Endodermal cell (in vitro differentiated cells): Measurements from ENCODE around the gene ADSL. TPM values are rescaled to one million over a fixed set of nuclear protein-coding genes. Genes with fewer than 3 reads are reported as not detected.

Experiments used
- DNase-seq: peaks from one replicate; pipeline ENCODE4 v3.0.0-alpha.2; 2017
- H3K27ac ChIP-seq: 2 replicates; pipeline ENCODE4 v1.5.1; 2013; ENCODE audit warnings: mild to moderate bottlenecking, low read depth, low read length, moderate library complexity
- H3K27me3 ChIP-seq: 2 replicates; pipeline ENCODE4 v1.6.1; 2013; ENCODE audit warnings: mild to moderate bottlenecking, low read length, moderate library complexity; ENCODE audit not compliant: insufficient read depth, control insufficient read depth, poor library complexity, severe bottlenecking
- H3K36me3 ChIP-seq: 2 replicates; pipeline ENCODE4 v1.7.0; 2013; ENCODE audit warnings: mild to moderate bottlenecking, low read length, moderate library complexity; ENCODE audit not compliant: control insufficient read depth, insufficient read depth
- H3K4me1 ChIP-seq: one replicate; pipeline ENCODE4 v1.7.0; 2013; ENCODE audit warnings: low read length; ENCODE audit not compliant: control insufficient read depth, insufficient read depth
- H3K4me3 ChIP-seq: 2 replicates; pipeline ENCODE4 v1.5.1; 2013; ENCODE audit warnings: mild to moderate bottlenecking, low read length, moderate library complexity
- H3K9ac ChIP-seq: 2 replicates; pipeline ENCODE4 v1.6.1; 2013; ENCODE audit warnings: mild to moderate bottlenecking, low read length, moderate library complexity; ENCODE audit not compliant: poor library complexity, severe bottlenecking; ENCODE audit errors: extremely low read depth
- H3K9me3 ChIP-seq: 2 replicates; pipeline ENCODE4 v1.6.1; 2013; ENCODE audit warnings: mild to moderate bottlenecking, low read length, moderate library complexity; ENCODE audit not compliant: control insufficient read depth
- H3K27ac Mint-ChIP-seq: 2 replicates; pipeline ENCODE4 v1.8.0; 2020; ENCODE audit warnings: mixed read lengths
- H3K27me3 Mint-ChIP-seq: 2 replicates; pipeline ENCODE4 v1.8.0; 2021; ENCODE audit warnings: mild to moderate bottlenecking, mixed read lengths; ENCODE audit not compliant: insufficient read depth
- H3K36me3 Mint-ChIP-seq: 2 replicates; pipeline ENCODE4 v1.8.0; 2020; ENCODE audit warnings: low read depth, mixed read lengths
- H3K4me1 Mint-ChIP-seq: 2 replicates; pipeline ENCODE4 v1.8.0; 2020; ENCODE audit warnings: mixed read lengths
- H3K4me3 Mint-ChIP-seq: 2 replicates; pipeline ENCODE4 v1.8.0; 2020; ENCODE audit warnings: mild to moderate bottlenecking, moderate library complexity, mixed read lengths
- H3K9me3 Mint-ChIP-seq: 2 replicates; pipeline ENCODE4 v1.8.0; 2020; ENCODE audit warnings: mild to moderate bottlenecking, mixed read lengths
- WGBS, 2 experiments: methylation state at CpG; one replicate each; pipeline versions ENCODE4 v1.1.5 to v1.1.7; 2013; ENCODE audit warnings: missing lambda C conversion rate in 2 of 2, mixed read lengths in 1 of 2; ENCODE audit not compliant: insufficient coverage in 1 of 2, insufficient read length in 1 of 2; 5-methylcytosine and 5-hydroxymethylcytosine counted together
- total RNA-seq, 2 donors: library from RNA; stranded (reverse); fragmentation: NEBNext Ultra II Directional in 1 of 2; extraction: Animal tissue kit (Norgen Biotek cat#: 25700) in 1 of 2; gene quantifications; 2 replicates in 1 of 2; 3 replicates in 1 of 2; pipeline ENCODE4 v1.2.1, GENCODE V29; 2021
- TF ChIP-seq, protein P1 (sequence below): fragments of 200-600 bp; sonication (generic); conservative IDR thresholded peaks from 2 replicates; pipeline ENCODE4 v1.5.0; 2021; ENCODE audit warnings: antibody characterized with exemption, mild to moderate bottlenecking

Gene ADSL
- total RNA-seq, 2 donors from 2014 or later, result 107 to 118 TPM

DNA sequence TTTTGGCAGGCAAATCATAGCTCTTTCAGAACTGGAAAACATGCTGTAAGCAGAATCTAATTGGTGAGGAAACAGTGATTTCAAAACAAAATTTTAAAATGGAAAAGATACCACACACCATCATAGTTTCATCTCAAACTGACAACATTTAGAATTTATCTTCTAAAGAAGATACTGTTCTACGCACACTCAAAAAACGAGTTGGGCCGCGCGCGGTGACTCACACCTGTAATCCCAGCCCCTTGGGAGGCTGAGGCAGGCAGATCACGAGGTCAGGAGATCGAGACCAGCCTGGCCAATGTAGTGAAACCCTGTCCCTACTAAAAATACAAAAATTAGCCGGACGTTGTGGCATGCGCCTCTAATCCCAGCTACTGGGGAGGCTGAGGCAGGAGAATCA is 44.2 kb upstream of the ADSL start:
- no peak overlapping the region for H3K4me3 Mint-ChIP-seq
- 95% methylated on average over 11 of the region's 11 CpGs for WGBS, 2 experiments
- H3K9ac ChIP-seq, result no peak overlapping the region
- no peak overlapping the region for H3K4me3 ChIP-seq
- no peaks in the 10 kb centered on the region for H3K9me3 ChIP-seq
- peaks cover 73% of the 10 kb centered on the region for H3K36me3 ChIP-seq
- H3K4me1 Mint-ChIP-seq, result no peaks in the 10 kb centered on the region
- no peaks in the 10 kb centered on the region for H3K27me3 Mint-ChIP-seq
- H3K27ac ChIP-seq, result no peak overlapping the region
- no peaks in the 10 kb centered on the region for H3K4me1 ChIP-seq
- H3K36me3 Mint-ChIP-seq, result peaks cover 55% of the 10 kb centered on the region
- no peaks in the 10 kb centered on the region for H3K27me3 ChIP-seq
- H3K9me3 Mint-ChIP-seq, result no peaks in the 10 kb centered on the region
- TF ChIP-seq, protein P1, sequence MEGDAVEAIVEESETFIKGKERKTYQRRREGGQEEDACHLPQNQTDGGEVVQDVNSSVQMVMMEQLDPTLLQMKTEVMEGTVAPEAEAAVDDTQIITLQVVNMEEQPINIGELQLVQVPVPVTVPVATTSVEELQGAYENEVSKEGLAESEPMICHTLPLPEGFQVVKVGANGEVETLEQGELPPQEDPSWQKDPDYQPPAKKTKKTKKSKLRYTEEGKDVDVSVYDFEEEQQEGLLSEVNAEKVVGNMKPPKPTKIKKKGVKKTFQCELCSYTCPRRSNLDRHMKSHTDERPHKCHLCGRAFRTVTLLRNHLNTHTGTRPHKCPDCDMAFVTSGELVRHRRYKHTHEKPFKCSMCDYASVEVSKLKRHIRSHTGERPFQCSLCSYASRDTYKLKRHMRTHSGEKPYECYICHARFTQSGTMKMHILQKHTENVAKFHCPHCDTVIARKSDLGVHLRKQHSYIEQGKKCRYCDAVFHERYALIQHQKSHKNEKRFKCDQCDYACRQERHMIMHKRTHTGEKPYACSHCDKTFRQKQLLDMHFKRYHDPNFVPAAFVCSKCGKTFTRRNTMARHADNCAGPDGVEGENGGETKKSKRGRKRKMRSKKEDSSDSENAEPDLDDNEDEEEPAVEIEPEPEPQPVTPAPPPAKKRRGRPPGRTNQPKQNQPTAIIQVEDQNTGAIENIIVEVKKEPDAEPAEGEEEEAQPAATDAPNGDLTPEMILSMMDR, result no peak
- H3K27ac Mint-ChIP-seq, result no peak overlapping the region
- no peak for DNase-seq

DNA sequence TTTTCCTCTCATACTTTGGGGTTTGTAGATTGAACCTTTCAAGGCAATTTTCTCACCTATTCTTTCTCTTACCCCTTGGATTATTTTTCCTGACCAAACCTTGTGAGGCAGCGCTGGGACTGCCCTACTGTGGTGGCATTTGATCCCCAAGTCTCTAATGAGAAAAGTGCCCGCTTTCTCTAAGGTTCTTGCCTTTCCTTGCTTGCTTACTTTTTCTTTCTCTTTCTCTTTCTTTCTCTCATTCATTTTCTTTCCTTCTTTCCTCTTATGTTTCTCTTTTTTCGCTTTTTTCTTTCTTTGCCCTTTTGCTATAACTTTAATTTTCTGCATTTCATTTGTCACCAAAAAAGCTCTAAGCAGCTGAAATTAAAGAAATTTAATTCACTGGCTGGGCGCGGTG is 40.7 kb upstream of the ADSL start:
- peaks cover 65% of the 10 kb centered on the region for H3K36me3 Mint-ChIP-seq

DNA sequence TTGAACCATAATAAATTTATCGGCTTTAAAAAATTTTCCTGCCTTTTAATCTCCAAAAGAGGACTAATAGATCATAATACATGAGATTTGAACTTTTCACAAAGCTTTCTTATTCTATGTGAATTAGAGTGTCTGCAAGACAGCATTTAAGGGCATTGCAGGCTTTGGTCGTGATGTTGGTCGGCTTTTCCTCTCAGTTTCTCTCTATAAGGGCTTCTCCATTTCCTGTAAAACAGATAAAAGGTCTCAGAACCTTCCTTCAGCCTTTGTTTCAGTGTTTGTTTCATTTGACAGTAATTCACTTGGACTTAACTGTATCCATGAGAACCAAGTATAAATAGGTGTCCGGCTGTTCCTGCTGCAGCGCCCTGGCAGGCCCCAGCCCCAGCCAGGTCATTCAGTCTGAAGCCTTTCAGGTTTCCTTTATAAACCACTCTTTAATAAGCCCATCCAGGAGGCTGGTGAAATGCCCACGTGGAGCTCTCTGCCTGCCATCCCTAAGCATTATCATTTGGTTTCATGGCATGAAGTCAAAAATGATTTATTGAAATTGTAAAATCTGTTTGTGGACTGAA is 37.2 kb upstream of the ADSL start:
- H3K36me3 Mint-ChIP-seq, result peaks cover 72% of the 10 kb centered on the region
- Histone ChIP-seq H3K4me1 (no peaks in the 10 kb centered on the region), H3K36me3 (peaks cover 89% of the 10 kb centered on the region), H3K27ac (no peak overlapping the region), H3K9ac (no peak overlapping the region), H3K27me3 (no peaks in the 10 kb centered on the region), H3K4me3 (no peak overlapping the region), H3K9me3 (no peaks in the 10 kb centered on the region)
- TF ChIP-seq, protein P1, result no peak
- no peak for DNase-seq
- peak overlapping the region; percentile 53 for H3K27ac Mint-ChIP-seq
- no peaks in the 10 kb centered on the region for H3K4me1 Mint-ChIP-seq
- H3K27me3 Mint-ChIP-seq, result no peaks in the 10 kb centered on the region
- H3K9me3 Mint-ChIP-seq, result no peaks in the 10 kb centered on the region
- no peak overlapping the region for H3K4me3 Mint-ChIP-seq
- WGBS, 2 experiments, result 93 to 96% methylated on average over 3 to 5 of the region's 6 CpGs

More for the DNA sequence above, 40.7 kb upstream of the ADSL start:
- H3K4me1 Mint-ChIP-seq, result no peaks in the 10 kb centered on the region
- H3K4me3 Mint-ChIP-seq, result no peak overlapping the region
- Histone ChIP-seq H3K4me3 (no peak overlapping the region), H3K4me1 (no peaks in the 10 kb centered on the region), H3K27ac (no peak overlapping the region), H3K27me3 (no peaks in the 10 kb centered on the region), H3K9ac (no peak overlapping the region), H3K9me3 (no peaks in the 10 kb centered on the region), H3K36me3 (peaks cover 89% of the 10 kb centered on the region)
- H3K9me3 Mint-ChIP-seq, result no peaks in the 10 kb centered on the region
- no peaks in the 10 kb centered on the region for H3K27me3 Mint-ChIP-seq
- 86 to 97% methylated on average over 5 of the region's 5 CpGs for WGBS, 2 experiments
- no peak for DNase-seq
- TF ChIP-seq, protein P1, result no peak
- no peak overlapping the region for H3K27ac Mint-ChIP-seq
